Nephron progenitor cell (in vitro differentiated cells): ENCODE results near the gene ADRB2.

Source experiments
- DNase-seq: peaks from one replicate; pipeline ENCODE4 v3.0.0; 2021
- H3K27ac Mint-ChIP-seq: 2 replicates; pipeline ENCODE4 v1.8.0; 2021; ENCODE audit warnings: mild to moderate bottlenecking, moderate library complexity, mixed read lengths
- H3K27me3 Mint-ChIP-seq: 2 replicates; pipeline ENCODE4 v1.8.0; 2021; ENCODE audit warnings: mild to moderate bottlenecking, low read depth, mixed read lengths; ENCODE audit not compliant: poor library complexity
- H3K36me3 Mint-ChIP-seq: 2 replicates; pipeline ENCODE4 v1.8.0; 2021; ENCODE audit warnings: low read depth, mixed read lengths
- H3K4me1 Mint-ChIP-seq: 2 replicates; pipeline ENCODE4 v1.8.0; 2021; ENCODE audit warnings: mixed read lengths
- H3K4me3 Mint-ChIP-seq: 2 replicates; pipeline ENCODE4 v1.8.0; 2021; ENCODE audit warnings: mild to moderate bottlenecking, moderate library complexity, mixed read lengths
- H3K9me3 Mint-ChIP-seq: 2 replicates; pipeline ENCODE4 v1.8.0; 2021; ENCODE audit warnings: mild to moderate bottlenecking, moderate library complexity, mixed read lengths
- CTCF ChIP-seq: fragments of 200-600 bp; sonication (generic); IDR thresholded peaks from 2 replicates; pipeline ENCODE4 v1.5.0; 2021; ENCODE audit warnings: antibody characterized with exemption

ADRB2 gene

GRCh38 chr5:148861088-148861487, 34.7 kb downstream of the ADRB2 start:
- Mint-ChIP-seq H3K27ac (no peak overlapping the region), H3K9me3 (no peaks in the 10 kb centered on the region), H3K36me3 (no peaks in the 10 kb centered on the region), H3K27me3 (peaks cover 18% of the 10 kb centered on the region), H3K4me1 (no peaks in the 10 kb centered on the region), H3K4me3 (no peak overlapping the region)
- no peak for TF ChIP-seq CTCF
- DNase-seq = no peak

GRCh38 chr5:148861696-148862095, 35.3 kb downstream of the ADRB2 start:
- TF ChIP-seq CTCF = no peak
- Mint-ChIP-seq H3K4me1 (no peaks in the 10 kb centered on the region), H3K4me3 (no peak overlapping the region), H3K36me3 (no peaks in the 10 kb centered on the region), H3K9me3 (no peaks in the 10 kb centered on the region), H3K27ac (no peak overlapping the region), H3K27me3 (peaks cover 18% of the 10 kb centered on the region)
- no peak for DNase-seq

GRCh38 chr5:148864113-148864841, 37.9 kb downstream of the ADRB2 start:
- Mint-ChIP-seq H3K27ac (no peak overlapping the region), H3K36me3 (no peaks in the 10 kb centered on the region), H3K4me1 (no peaks in the 10 kb centered on the region), H3K27me3 (peaks cover 14% of the 10 kb centered on the region), H3K4me3 (no peak overlapping the region), H3K9me3 (no peaks in the 10 kb centered on the region)
- TF ChIP-seq CTCF = no peak
- no peak for DNase-seq

- H3K27ac Mint-ChIP-seq = no peak overlapping the region
- no peak overlapping the region for H3K4me3 Mint-ChIP-seq
- H3K9me3 Mint-ChIP-seq = no peaks in the 10 kb centered on the region
- TF ChIP-seq CTCF = no peak
- no peak for DNase-seq
- peaks cover 14% of the 10 kb centered on the region for H3K27me3 Mint-ChIP-seq
- H3K4me1 Mint-ChIP-seq = no peaks in the 10 kb centered on the region
- H3K36me3 Mint-ChIP-seq = no peaks in the 10 kb centered on the region
These were observed 39.6 kb downstream of the ADRB2 start for GRCh38 chr5:148866024-148866423.

- no peak for DNase-seq
- no peak for TF ChIP-seq CTCF
- H3K27me3 Mint-ChIP-seq = peaks cover 20% of the 10 kb centered on the region
- no peak overlapping the region for H3K27ac Mint-ChIP-seq
- H3K4me3 Mint-ChIP-seq = no peak overlapping the region
- H3K9me3 Mint-ChIP-seq = no peaks in the 10 kb centered on the region
- no peaks in the 10 kb centered on the region for H3K36me3 Mint-ChIP-seq
- H3K4me1 Mint-ChIP-seq = no peaks in the 10 kb centered on the region
These were observed 46.7 kb downstream of the ADRB2 start for GRCh38 chr5:148873120-148873519.
